Breast epithelium (tissue), 4 donors: Measurements from ENCODE around the gene ABTB2. TPM values are rescaled to one million over a fixed set of nuclear protein-coding genes. Genes with fewer than 3 reads are reported as not detected.

Experiments
- DNase-seq, 2 donors: peaks; one replicate each; pipeline ENCODE4 v3.0.0-alpha.2; 2019; ENCODE audit warnings: low spot score in 2 of 2
- H3K27ac ChIP-seq, 2 donors: fragments of 200-600 bp; sonication (generic) in 1 of 2; one replicate each; pipeline ENCODE4 v1.5.1; 2016 to 2019; ENCODE audit warnings: mild to moderate bottlenecking in 1 of 2
- H3K27me3 ChIP-seq, 2 donors: fragments of 200-600 bp; sonication (generic) in 1 of 2; one replicate each; pipeline versions ENCODE4 v1.5.1 to v1.6.0; 2017 to 2019; ENCODE audit warnings: control low read depth in 1 of 2, mild to moderate bottlenecking in 1 of 2
- H3K36me3 ChIP-seq: fragments of 200-600 bp; one replicate; pipeline ENCODE4 v1.5.1; 2019
- H3K4me1 ChIP-seq, 2 donors: fragments of 200-600 bp; sonication (generic); one replicate each; pipeline ENCODE4 v1.5.1; 2016 to 2019; ENCODE audit warnings: control low read depth in 1 of 2
- H3K4me3 ChIP-seq, 3 donors: fragments of 200-600 bp; sonication (generic); 1 replicate in 2 of 3; 2 replicates in 1 of 3; pipeline ENCODE4 v1.5.1; 2016 to 2019; ENCODE audit warnings: mild to moderate bottlenecking in 3 of 3, moderate library complexity in 2 of 3
- H3K9me3 ChIP-seq, 2 donors: fragments of 200-600 bp; sonication (generic) in 1 of 2; one replicate each; pipeline ENCODE4 v1.5.1; 2016 to 2019; ENCODE audit warnings: control low read depth in 1 of 2
- CTCF ChIP-seq, 3 donors: fragments of 450-650 bp; IDR thresholded peaks; one replicate each; pipeline ENCODE4 v1.5.1; 2016 to 2017; ENCODE audit warnings: antibody characterized with exemption in 3 of 3, mild to moderate bottlenecking in 3 of 3, moderate library complexity in 3 of 3
- POLR2A ChIP-seq: fragments of 450-650 bp; IDR thresholded peaks from one replicate; pipeline ENCODE4 v1.6.1; 2016; ENCODE audit warnings: antibody characterized with exemption, mild to moderate bottlenecking, moderate library complexity
- POLR2AphosphoS5 ChIP-seq, 3 donors: sonication (generic); formaldehyde crosslinking; IDR thresholded peaks; one replicate each; pipeline ENCODE4 v1.6.1; 2017; ENCODE audit warnings: antibody characterized with exemption in 3 of 3
- intact Hi-C: fragments of 100-400 bp; cut with DNase I; formaldehyde crosslinking; loops from one replicate; pipeline ENCODE4 v1.15.1; 2023; ENCODE audit warnings: low total_unique reads
- total RNA-seq, 3 donors: library from RNA; depleted of rRNA; stranded (reverse); fragments of >200 nt; gene quantifications; one replicate each; pipeline ENCODE4 v1.1.0, GENCODE V29; 2016

Gene ABTB2
- total RNA-seq, 3 donors from 2014 or later, result 1.3 to 5.6 (median 1.9) TPM

GRCh38 chr11:34128824-34129223 is 229.0 kb downstream of the ABTB2 start:
- no peaks in the 10 kb centered on the region for H3K27me3 ChIP-seq
- TF ChIP-seq CTCF (IDR thresholded peaks at IDR 0.05) (no peak), POLR2AphosphoS5 (IDR thresholded peaks at IDR 0.05) (no peak), POLR2A (no peak)
- no peak overlapping the region for H3K4me3 ChIP-seq
- no peak for DNase-seq
- H3K27ac ChIP-seq, result no peak overlapping the region
- intact Hi-C loops, result no loop called here
- H3K9me3 ChIP-seq, result no peaks in the 10 kb centered on the region
- no peaks in the 10 kb centered on the region for H3K4me1 ChIP-seq
- H3K36me3 ChIP-seq, result peaks cover 12% of the 10 kb centered on the region

GRCh38 chr11:34126959-34127848 is 230.6 kb downstream of the ABTB2 start:
- intact Hi-C loops, result no loop called here
- no peak for TF ChIP-seq POLR2A
- TF ChIP-seq CTCF (IDR thresholded peaks at IDR 0.05), result no peak
- TF ChIP-seq POLR2AphosphoS5 (IDR thresholded peaks at IDR 0.05), result no peak
- no peak overlapping the region for H3K4me3 ChIP-seq
- H3K27ac ChIP-seq, result no peak overlapping the region
- DNase-seq, result no peak
- peaks cover 12% of the 10 kb centered on the region for H3K36me3 ChIP-seq
- H3K9me3 ChIP-seq, result no peaks in the 10 kb centered on the region
- no peaks in the 10 kb centered on the region for H3K4me1 ChIP-seq
- H3K27me3 ChIP-seq, result no peaks in the 10 kb centered on the region

- TF ChIP-seq POLR2A (no peak), POLR2AphosphoS5 (IDR thresholded peaks at IDR 0.05) (no peak)
- Histone ChIP-seq H3K27ac (no peak overlapping the region), H3K27me3 (no peaks in the 10 kb centered on the region), H3K9me3 (no peaks in the 10 kb centered on the region), H3K36me3 (peaks cover 12% of the 10 kb centered on the region), H3K4me3 (no peak overlapping the region), H3K4me1 (no peaks in the 10 kb centered on the region)
- no peak for DNase-seq
- intact Hi-C loops, result no loop called here
These were observed 232.7 kb downstream of the ABTB2 start for GRCh38 chr11:34124885-34125668.

- H3K36me3 ChIP-seq, result peaks cover 21% of the 10 kb centered on the region
- H3K4me1 ChIP-seq, result no peaks in the 10 kb centered on the region
- no peak overlapping the region for H3K4me3 ChIP-seq
- no peak overlapping the region for H3K27ac ChIP-seq
- TF ChIP-seq CTCF (IDR thresholded peaks at IDR 0.05) (no peak), POLR2A (no peak), POLR2AphosphoS5 (IDR thresholded peaks at IDR 0.05) (no peak)
- DNase-seq, result no peak
- H3K27me3 ChIP-seq, result no peaks in the 10 kb centered on the region
- intact Hi-C loops, result no loop called here
- H3K9me3 ChIP-seq, result no peaks in the 10 kb centered on the region
These were observed 237.2 kb downstream of the ABTB2 start for GRCh38 chr11:34120651-34121050.

- H3K36me3 ChIP-seq, result peaks cover 31% of the 10 kb centered on the region
- DNase-seq, result no peak
- TF ChIP-seq CTCF (IDR thresholded peaks at IDR 0.05) (no peak), POLR2AphosphoS5 (IDR thresholded peaks at IDR 0.05) (no peak)
- intact Hi-C loops, result no loop called here
- no peaks in the 10 kb centered on the region for H3K4me1 ChIP-seq
- H3K27ac ChIP-seq, result no peak overlapping the region
- H3K4me3 ChIP-seq, result no peak overlapping the region
- H3K9me3 ChIP-seq, result no peaks in the 10 kb centered on the region
- no peaks in the 10 kb centered on the region for H3K27me3 ChIP-seq
These were observed 243.3 kb downstream of the ABTB2 start for GRCh38 chr11:34114471-34114870.
